ENCODE data around the gene RSPH6A. TPM values are rescaled to one million over a fixed set of nuclear protein-coding genes. Genes with fewer than 3 reads are reported as not detected.
"Not testable (repeated sequence)": the region's sequence is repeated elsewhere in the genome, so short reads cannot be mapped to it uniquely, and the experiment has no call there.

The RSPH6A gene
- total and polyA plus RNA-seq, 3 donors from 2014 or later: 17.0 to 88.3 (median 20.9) TPM

DNA sequence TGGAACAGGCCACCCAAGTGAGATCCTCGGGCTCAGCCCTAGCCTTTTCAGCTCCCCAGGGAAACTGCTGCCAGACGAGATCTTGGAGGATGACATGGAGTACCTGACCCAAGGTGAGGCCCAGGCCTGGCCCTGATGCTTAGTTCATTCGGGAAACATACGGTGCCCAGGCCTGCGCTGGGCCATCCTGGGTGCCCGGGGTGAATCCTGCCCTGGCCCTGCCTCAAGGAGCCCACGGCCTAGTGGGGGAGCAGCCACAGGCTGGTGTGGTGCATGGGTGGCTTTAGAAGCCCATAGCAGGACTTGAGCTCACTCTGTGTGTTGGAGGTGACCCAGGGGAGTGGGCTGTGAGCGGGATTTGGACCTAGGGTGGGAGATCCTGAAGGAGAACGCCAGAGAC lies 56.2 kb downstream of the RSPH6A start:
- WGBS, 2 donors: 81 to 90% methylated on average over 4 to 9 of the region's 9 CpGs
- TF ChIP-seq POLR2A (IDR thresholded peaks at IDR 0.05): no peak
- no peak for TF ChIP-seq CTCF (IDR thresholded peaks at IDR 0.05)
- no peaks in the 10 kb centered on the region for H3K36me3 ChIP-seq (ENCODE audit: low read depth, missing control alignments)
- H3K9me3 ChIP-seq: no peaks in the 10 kb centered on the region
- no peak for DNase-seq
- H3K27ac ChIP-seq: no peak overlapping the region
- H3K27me3 ChIP-seq: no peaks in the 10 kb centered on the region
- H3K4me1 ChIP-seq: peaks cover 6% of the 10 kb centered on the region
- no peak overlapping the region for H3K4me3 ChIP-seq
- intact Hi-C loops (cut with DNase I; ENCODE audit: low total_unique reads): no loop called here

DNA sequence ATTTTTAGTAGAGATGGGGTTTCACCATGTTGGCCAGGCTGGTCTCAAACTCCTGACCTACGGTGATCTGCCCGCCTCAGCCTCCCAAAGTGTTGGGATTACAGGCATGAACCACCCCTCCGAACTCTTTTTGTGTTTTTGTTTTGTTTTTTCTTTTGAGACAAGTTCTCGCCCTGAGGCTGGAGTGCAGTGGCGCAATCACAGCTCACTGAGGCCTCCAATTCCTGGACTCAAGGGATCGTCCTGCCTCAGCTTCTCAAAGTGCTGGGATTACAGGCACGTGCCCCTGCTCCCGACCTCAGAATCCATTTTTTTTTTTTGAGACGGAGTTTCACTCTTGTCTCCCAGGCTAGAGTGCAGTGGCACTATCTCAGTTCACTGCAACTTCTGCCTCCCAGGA lies 57.4 kb downstream of the RSPH6A start:
- Histone ChIP-seq H3K4me1 (no peaks in the 10 kb centered on the region), H3K4me3 (no peak overlapping the region), H3K27ac (no peak overlapping the region), H3K36me3 (ENCODE audit: low read depth, missing control alignments) (no peaks in the 10 kb centered on the region), H3K9me3 (no peaks in the 10 kb centered on the region), H3K27me3 (no peaks in the 10 kb centered on the region)
- TF ChIP-seq POLR2A (IDR thresholded peaks at IDR 0.05) (no peak), CTCF (IDR thresholded peaks at IDR 0.05) (no peak)
- DNase-seq: no peak
- intact Hi-C loops (cut with DNase I; ENCODE audit: low total_unique reads): no loop called here
- 82 to 86% methylated on average over 9 of the region's 9 CpGs for WGBS, 2 donors

- Histone ChIP-seq H3K27me3 (no peaks in the 10 kb centered on the region), H3K36me3 (ENCODE audit: low read depth, missing control alignments) (no peaks in the 10 kb centered on the region), H3K4me1 (no peaks in the 10 kb centered on the region), H3K27ac (no peak overlapping the region), H3K9me3 (no peaks in the 10 kb centered on the region), H3K4me3 (no peak overlapping the region)
- intact Hi-C loops (cut with DNase I; ENCODE audit: low total_unique reads): no loop called here
- no peak for DNase-seq
- no peak for TF ChIP-seq POLR2A (IDR thresholded peaks at IDR 0.05)
- TF ChIP-seq CTCF (IDR thresholded peaks at IDR 0.05): no peak
- WGBS, 2 donors: 96% methylated on average over 8 of the region's 8 CpGs; no CpG with 5 or more reads in 1 of the 2 donors
Measured at GRCh38 chr19:45754323-45754722, 60.8 kb downstream of the RSPH6A start.

GRCh38 chr19:45753548-45753947 lies 61.6 kb downstream of the RSPH6A start:
- H3K27me3 ChIP-seq: no peaks in the 10 kb centered on the region
- intact Hi-C loops (cut with DNase I; ENCODE audit: low total_unique reads): no loop called here
- no peak for DNase-seq
- H3K4me3 ChIP-seq: no peak overlapping the region
- no peak overlapping the region for H3K27ac ChIP-seq
- no peaks in the 10 kb centered on the region for H3K36me3 ChIP-seq (ENCODE audit: low read depth, missing control alignments)
- H3K4me1 ChIP-seq: no peaks in the 10 kb centered on the region
- 66 to 81% methylated on average over 5 to 6 of the region's 6 CpGs for WGBS, 2 donors
- TF ChIP-seq POLR2A (IDR thresholded peaks at IDR 0.05): no peak
- no peak for TF ChIP-seq CTCF (IDR thresholded peaks at IDR 0.05)
- H3K9me3 ChIP-seq: no peaks in the 10 kb centered on the region

- Histone ChIP-seq H3K36me3 (ENCODE audit: low read depth, missing control alignments) (no peaks in the 10 kb centered on the region), H3K9me3 (no peaks in the 10 kb centered on the region), H3K27ac (no peak overlapping the region), H3K27me3 (no peaks in the 10 kb centered on the region), H3K4me3 (no peak overlapping the region), H3K4me1 (no peaks in the 10 kb centered on the region)
- TF ChIP-seq CTCF (IDR thresholded peaks at IDR 0.05) (no peak), POLR2A (IDR thresholded peaks at IDR 0.05) (no peak)
- intact Hi-C loops (cut with DNase I; ENCODE audit: low total_unique reads): no loop called here
- WGBS, 2 donors: 93 to 94% methylated on average over 12 of the region's 12 CpGs
- no peak for DNase-seq
Measured at GRCh38 chr19:45752639-45753038, 62.5 kb downstream of the RSPH6A start.

- H3K4me1 ChIP-seq; intact Hi-C loops (cut with DNase I; ENCODE audit: low total_unique reads); H3K27ac ChIP-seq; DNase-seq; H3K4me3 ChIP-seq; H3K36me3 ChIP-seq (ENCODE audit: low read depth, missing control alignments); H3K27me3 ChIP-seq; H3K9me3 ChIP-seq: not testable (repeated sequence)
- WGBS, 2 donors: 90 to 94% methylated on average over 10 of the region's 10 CpGs
Measured at GRCh38 chr19:45751483-45751882, 63.6 kb downstream of the RSPH6A start.
